Mesenteric fat pad (tissue), 1 donor: ENCODE results near the gene FGF4. TPM values are rescaled to one million over a fixed set of nuclear protein-coding genes. Genes with fewer than 3 reads are reported as not detected.
"Not testable (repeated sequence)": the region's sequence is repeated elsewhere in the genome, so short reads cannot be mapped to it uniquely, and the experiment has no call there.

Source experiments
- DNase-seq: peaks from one replicate; pipeline ENCODE4 v3.0.0-alpha.2; 2020; ENCODE audit warnings: low spot score
- total RNA-seq: library from RNA; stranded (reverse); fragmentation: NEBNext Ultra II Directional; extraction: Animal tissue kit (Norgen Biotek cat#: 25700); gene quantifications from one replicate; pipeline ENCODE4 v1.2.1, GENCODE V29; 2021
- donor health status: DM: yes; HTN: yes; CAD: no.

The FGF4 gene
- total RNA-seq, 1 donor from 2014 or later = not detected

GRCh38 chr11:69774354-69775162 lies 583 bp downstream of the FGF4 start:
- no peak for DNase-seq

- DNase-seq = no peak
Observed at GRCh38 chr11:69773626-69774353, 1.4 kb downstream of the FGF4 start.

GRCh38 chr11:69771466-69771865 lies 3.7 kb downstream of the FGF4 start:
- no peak for DNase-seq

DNA sequence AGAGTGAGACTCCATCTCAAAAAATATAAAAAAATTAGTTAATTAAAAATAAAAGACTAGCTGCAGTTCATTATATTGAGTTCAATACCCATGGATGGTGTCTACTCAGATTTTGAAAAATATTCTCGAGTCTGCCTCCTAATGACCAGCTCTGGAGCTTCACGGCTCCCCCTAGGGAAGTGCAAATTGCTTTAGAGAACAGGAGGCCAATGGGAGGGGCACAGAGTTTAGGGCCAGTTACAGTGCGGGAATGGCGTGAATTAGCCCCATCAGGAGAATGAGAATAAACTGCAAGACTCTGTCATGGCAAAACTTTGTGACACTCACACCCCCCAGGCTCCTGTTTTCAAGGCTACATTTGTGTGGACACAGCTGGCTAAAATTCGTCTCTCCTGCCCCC lies 4.6 kb downstream of the FGF4 start:
- no peak for DNase-seq

DNA sequence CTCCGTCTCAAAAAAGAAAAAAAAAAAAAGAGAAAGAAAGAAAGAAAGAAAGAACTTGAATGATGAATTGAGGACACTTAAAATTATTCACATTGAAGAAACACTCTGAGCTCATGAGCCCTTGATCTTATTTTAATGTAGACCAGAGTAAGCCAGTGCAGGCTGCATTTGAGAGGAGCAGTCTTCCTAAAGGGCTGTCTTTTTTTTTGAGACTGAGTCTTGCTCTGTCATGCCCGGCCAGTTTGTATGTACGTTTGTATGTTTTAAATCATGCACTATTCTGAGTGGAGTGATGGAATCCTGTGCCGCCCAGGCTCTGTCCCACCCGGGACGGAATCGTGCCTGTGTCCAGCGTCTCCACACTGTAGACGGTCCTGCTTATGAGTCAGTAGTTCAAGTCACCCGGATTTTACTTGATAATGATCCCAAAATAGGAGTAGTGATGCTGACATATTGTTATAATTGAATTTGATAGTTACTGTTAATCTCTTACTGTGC lies 9.6 kb downstream of the FGF4 start:
- DNase-seq = no peak

DNA sequence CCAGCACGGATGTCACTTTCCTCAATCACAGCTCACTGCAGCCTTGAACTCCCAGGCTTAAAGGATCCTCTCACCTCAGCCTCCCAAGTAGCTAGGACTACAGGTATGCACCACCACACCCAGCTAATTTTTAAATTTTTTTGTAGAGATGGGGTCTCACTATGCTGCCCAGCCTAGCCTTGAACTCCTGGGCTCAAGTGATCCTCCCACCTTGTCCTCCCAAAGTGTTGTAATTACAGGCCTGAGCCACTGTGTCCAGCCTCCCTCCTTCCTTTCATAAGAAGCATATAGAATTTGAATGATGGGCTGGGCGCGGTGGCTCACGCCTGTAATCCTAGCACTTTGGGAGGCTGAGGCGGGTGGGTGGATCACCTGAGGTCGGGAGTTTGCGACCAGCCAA lies 10.2 kb downstream of the FGF4 start:
- DNase-seq = not testable (repeated sequence)

- no peak for DNase-seq
Observed at GRCh38 chr11:69760319-69760718, 14.8 kb downstream of the FGF4 start.

DNA sequence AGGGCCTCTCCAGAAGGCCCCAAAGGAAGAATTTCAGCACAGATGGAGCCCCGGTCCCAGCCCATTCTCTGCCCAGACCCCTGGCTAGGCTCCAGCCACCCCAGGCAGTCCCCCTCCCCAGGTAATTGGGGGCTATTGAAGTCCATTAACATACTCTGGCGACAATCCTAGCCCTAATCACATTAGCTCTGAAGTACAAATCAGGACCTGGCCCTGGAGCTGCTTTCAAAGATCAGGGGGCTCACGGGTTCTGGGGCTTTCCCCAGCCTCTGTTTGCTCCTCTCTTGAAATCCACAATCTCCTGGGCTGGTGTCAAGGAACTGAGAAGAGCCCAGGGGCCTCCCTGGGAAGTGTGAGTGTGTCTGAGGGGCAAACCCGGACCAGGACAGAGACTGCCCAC lies 22.3 kb downstream of the FGF4 start:
- no peak for DNase-seq

- DNase-seq = no peak
Observed at GRCh38 chr11:69750875-69751597, 24.1 kb downstream of the FGF4 start.

- DNase-seq = no peak
Observed at GRCh38 chr11:69750108-69750850, 24.9 kb downstream of the FGF4 start.

DNA sequence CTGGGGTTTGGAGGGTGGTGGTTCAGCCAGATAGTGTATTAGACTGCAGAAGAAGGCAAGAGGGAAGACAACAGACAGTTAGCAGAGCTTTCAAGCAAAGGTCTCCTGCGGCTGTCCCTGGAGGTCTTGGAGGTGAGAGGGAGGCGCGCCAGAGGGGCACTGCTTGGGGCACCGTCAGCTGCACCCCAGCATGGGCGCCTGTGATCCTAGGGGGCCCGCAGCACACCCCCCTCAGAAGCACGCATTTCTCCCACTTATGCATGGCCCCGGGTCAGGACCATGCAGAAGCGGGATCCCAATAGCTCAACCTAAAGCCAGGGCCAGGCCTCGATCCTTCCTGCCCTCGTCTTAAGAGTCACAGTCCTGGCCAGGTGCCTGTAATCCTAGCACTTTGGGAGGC lies 26.5 kb downstream of the FGF4 start:
- no peak for DNase-seq

GRCh38 chr11:69746752-69747742 lies 28.1 kb downstream of the FGF4 start:
- no peak for DNase-seq

- no peak for DNase-seq
Observed at GRCh38 chr11:69746140-69746539, 29.0 kb downstream of the FGF4 start.

DNA sequence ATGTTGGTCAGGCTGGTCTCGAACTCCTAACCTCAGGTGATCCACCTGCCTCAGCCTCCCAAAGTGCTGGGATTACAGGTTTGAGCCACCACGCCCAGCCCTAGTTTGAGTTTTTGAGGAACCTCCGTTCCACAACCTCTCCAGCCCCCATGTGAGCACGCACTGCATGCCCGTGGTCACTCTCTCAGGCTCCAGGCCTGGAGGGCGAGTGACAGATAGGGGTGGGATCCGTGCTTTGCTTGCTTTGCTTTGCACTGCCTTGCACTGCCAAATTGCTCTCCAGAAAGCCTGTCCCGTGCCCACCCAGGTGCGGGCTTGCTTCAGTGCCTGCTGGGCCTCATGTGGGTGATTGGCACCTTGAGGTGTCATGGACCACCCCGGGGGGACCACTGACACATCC lies 29.9 kb downstream of the FGF4 start:
- DNase-seq = no peak

DNA sequence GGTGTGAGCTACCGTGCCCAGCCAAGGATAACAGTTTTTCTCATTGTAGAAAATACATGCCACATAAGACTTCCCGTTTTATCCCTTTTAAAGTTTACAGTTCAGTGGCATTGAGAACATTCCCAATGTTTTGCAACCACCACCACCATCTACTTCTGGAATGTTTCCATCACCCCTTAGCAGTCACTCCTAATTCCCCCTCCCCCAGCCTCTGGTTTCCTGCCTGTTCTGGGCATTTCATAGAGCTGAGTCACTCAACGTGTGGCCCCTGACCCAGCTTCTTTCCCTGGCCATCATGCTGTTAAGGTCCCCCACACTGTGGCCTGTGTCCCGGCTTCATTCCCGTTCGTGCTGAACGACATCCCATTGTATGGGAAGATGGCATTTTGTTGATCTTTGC lies 30.7 kb downstream of the FGF4 start:
- DNase-seq = no peak

GRCh38 chr11:69734841-69735240 lies 40.3 kb downstream of the FGF4 start:
- DNase-seq = no peak

DNA sequence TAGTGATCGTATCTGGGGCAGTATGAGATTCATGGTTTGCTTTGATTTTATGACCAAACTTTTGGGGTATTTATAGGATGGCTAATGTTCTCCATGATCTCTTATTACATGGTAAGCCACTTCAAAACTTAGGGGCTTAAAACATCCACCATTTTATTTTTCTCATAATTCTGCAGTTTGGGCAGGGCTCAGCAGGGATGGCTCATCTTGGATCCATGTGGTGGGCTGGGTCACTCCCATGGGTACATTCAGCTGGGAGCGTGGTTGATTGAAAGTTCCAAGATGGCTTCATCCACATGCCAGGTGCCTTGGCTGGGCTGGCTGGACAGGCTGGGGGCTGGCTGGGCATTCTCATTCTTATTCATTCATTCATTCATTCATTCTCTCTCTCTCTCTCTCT lies 40.8 kb downstream of the FGF4 start:
- DNase-seq = no peak

DNA sequence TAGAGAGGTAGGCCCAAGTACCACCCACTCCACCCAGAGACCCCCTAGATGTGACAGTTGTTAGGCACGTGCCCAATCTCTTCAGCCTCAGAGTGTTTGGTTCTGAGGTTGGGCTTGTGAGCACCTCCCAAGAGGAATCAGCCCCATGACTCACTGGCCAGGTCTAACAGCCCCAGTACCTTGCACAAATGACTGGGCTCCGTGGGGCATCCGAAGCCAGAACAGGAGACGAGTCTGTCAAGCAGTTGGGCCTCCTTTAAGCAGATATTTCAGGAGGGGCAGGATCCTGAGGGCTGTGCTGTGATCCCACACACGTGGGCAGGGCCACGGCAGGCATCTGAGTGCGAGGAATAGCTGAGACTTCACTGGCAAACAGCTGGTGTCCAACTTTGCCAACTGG lies 42.2 kb downstream of the FGF4 start:
- DNase-seq = no peak

- DNase-seq = no peak
Observed at GRCh38 chr11:69731110-69731509, 44.0 kb downstream of the FGF4 start.

DNA sequence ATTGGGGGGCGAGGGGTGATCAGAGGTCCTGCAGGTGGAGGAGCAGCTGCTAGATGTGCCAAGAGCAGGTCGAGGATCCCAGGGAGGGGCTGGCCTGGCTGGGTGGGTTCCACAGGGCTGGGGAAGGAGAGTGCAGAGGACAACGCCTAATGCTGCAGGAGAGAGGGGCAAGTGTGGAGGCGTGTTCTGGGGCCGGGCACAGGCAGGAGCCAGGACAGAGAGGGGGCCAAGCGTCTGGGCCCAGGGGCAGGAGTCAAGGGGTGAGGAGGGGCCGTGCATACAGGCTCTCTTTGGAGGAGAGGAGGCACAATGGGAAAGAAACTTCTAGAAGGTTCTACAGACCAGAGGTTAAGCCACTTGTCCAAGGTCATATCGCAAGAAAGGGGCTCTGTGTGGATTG lies 44.6 kb downstream of the FGF4 start:
- DNase-seq = no peak
